Renal cortical epithelial cell (primary cell): ENCODE results near the gene ANO10. TPM values are rescaled to one million over a fixed set of nuclear protein-coding genes. Genes with fewer than 3 reads are reported as not detected.
A peak's percentile ranks its signal among the peaks of the same experiment; 100 is the strongest.
"Not testable (repeated sequence)": the region's sequence is repeated elsewhere in the genome, so short reads cannot be mapped to it uniquely, and the experiment has no call there.

ENCODE experiments used
- DNase-seq: peaks from one replicate; pipeline ENCODE4 v3.0.0-alpha.2; 2011; ENCODE audit warnings: low read depth
- total RNA-seq: library from RNA; depleted of rRNA; stranded (reverse); fragments of >200 nt; gene quantifications from 2 replicates; pipeline ENCODE4 v1.2.3, GENCODE V29; 2014

ANO10 gene
- total RNA-seq, 1 donor from 2014 or later, result 78.2 TPM

DNA sequence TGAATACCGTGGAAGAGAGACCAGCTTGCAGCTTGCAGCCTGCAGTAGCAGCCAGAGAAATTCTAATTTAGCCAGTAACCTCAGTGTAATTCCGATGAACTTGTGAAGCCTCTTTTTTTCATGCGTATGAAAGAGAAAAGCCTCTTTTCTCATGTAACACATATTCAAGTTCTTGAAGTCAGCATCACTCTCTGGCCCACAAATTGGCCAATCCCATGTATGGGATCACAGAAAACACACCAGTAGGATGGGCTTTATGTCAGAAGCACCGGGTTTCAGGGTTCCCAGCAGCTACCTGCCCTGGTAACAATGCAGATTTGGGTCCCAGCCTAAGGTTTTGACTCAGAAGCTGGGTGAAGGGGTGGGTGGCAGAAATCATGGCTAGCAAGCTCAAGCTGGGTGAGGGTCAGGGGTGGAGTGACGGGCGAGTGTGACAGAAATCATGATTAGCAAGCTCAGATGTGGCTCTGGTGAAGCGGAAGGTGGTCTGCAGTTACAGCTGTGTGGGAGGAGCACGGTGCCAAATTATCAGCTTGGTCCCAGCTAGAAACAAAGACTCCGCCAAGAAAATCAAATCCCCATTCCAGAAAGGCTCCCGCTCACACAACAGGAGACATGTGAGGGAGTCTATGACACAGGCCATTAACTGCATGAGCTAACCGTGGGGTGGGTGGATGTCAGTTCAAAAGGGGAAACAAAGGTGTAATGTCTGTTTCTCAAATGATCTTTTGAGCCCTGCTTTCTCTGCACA lies 248.8 kb downstream of the ANO10 start:
- peak; percentile 11 for DNase-seq

DNA sequence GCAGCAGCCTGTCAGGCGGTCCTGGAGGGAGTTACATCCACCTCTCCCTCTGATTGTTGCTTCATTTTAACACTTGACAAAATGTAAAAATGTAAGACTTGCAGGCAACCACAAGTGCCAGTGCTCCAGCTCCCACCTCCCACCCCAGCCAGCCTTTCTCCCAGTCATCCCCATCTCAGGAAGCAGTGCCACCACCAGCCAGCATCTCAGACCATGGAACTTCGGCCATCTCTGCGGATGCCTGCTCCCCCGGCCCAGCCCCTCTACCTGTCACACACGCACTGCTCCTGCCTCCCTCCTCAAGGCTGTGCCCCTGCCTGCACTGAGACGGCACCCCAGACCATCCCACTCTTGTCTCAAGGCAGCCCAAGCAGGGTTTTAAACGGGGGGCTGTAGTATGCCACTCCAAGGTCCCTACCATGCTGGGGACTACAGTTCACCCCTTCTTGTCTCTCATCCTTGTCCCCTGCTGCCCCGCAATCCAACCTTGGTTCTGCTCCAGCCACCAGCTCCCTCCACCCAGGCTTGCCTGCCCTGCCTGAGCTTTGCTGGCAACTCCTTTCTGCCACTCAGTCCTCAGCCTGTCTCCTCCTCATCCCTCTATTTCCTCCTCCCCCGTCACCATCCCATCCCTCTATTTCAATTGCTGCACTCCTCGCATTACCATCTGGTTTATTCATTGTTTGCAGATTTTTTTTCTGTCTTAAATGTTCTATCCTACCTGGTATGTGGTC lies 249.6 kb downstream of the ANO10 start:
- no peak for DNase-seq

DNA sequence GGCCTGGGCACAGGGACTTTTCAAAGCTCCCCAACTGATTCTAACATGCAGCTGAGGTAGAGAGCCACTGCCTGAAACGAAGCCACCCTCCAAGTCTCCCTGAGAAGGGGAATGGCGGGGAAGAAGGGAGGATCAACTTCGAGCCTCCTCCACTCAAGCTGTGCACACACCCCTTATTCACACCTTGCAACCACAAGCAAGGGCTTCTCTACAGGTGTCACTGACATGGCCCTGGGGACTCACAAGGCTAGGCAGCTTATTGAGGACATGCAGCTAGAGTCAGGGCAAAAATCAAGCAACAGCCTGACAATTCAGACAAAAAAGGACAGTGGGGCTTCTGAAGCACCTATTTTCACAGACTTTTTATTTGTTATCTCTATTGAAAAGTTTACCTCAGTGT lies 250.3 kb downstream of the ANO10 start:
- DNase-seq, result no peak

DNA sequence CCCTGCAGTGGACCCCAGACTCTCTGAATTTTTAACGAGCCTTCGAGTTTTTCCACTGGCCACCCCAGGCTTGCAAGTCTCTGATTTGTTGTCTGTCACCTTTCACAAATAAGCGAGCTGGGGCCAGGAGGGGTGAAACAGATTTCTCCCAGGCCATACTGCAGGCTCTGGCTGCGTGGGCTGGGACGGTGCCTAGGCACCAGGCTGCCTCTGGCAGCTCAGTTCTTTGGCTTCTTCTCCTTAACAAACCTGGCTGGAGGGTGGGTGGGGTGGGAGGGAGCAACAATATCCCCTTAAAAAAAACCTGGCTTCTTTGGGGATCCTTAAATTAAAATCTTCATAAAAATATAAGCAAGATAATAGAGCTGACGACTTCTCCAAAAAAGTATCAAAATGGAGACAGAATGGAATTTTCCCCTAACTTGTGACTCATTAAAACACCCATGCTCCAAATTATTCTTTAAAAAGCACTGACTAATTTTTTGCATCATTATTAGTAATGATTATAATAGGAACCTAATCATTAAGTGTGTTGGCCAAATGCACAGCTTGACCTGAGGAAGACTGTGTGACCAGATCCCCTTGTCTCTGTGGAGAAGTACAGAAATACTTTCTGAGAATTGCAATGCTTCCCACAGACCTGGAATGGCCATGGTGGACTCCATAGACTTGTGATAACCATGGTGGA lies 251.4 kb downstream of the ANO10 start:
- no peak for DNase-seq

- DNase-seq, result no peak
Measured at GRCh38 chr3:43369404-43370292, 252.2 kb downstream of the ANO10 start.

GRCh38 chr3:43366885-43367284 lies 254.9 kb downstream of the ANO10 start:
- DNase-seq, result no peak

GRCh38 chr3:43366481-43366880 lies 255.3 kb downstream of the ANO10 start:
- no peak for DNase-seq

DNA sequence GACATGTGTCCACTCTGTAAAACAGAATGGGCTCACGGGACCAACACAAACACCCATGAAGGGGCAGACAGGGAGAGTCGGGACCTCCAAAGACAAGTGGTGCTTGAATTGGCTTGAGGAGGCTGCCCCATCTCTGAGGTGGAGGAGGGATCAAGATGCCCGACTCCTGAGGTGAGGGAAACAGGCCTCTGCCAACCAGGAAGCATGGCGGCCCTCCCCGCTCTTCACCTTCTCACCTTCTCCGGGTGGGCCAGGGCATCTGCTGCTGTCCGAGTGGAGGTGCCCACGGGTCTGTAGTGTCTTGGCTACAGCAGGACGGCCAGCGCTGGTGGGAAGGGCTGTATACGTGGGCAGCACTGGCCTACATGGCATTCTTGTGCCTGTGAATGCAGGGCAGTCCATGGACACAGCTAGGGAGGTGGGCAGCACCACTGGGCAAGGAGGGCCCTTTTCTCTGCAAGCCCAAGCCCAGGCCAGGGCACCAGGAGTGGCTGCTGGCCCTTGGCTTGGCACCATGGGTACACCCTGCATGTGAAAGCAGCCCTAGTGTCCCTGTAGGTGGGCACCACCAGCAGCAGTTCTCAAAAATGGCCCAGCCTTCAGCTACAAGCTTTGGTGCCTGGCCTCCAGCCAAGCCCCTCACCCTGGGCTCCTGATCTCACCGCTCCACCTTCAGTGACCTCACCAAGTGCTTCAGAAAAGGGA lies 256.1 kb downstream of the ANO10 start:
- DNase-seq, result no peak

DNA sequence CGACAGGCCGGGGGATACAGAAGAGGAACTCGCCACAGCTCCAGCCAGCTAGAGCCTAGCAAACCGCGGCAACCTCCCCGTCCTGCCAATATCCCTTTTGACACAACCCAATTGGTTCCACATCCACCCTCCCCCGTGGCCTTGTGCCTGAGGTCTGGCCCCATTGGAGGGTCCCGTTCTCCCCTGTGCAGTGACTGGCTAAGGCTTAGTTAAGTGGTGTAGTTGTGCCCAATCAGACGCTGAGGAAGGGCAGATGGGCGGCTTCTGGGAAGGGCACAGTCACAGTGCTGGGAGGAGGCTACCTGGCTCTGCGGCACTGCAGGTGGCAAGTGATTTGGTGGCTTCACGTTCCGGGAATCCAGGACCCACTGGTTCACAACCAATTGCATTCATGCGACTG lies 256.9 kb downstream of the ANO10 start:
- DNase-seq, result no peak

DNA sequence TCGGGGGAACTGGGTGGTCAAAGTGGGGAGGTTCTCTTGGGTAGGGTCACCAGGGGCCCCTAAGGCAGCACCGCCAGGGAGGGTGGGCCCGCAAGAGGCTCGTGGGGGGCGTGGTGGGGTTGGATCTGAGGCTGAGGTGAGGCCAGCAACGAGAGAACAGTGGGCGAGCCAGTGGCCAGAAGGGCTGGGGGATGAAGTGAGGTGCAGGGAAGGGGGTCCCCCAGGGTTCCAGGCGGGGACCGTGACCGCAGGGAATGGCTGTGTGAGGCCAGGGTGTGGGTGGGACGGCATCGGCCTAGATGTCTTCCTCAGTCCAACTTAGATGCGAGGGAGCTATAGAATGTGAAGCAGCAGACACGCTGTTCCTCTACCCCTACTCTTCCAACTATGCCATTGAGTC lies 257.3 kb downstream of the ANO10 start:
- no peak for DNase-seq

DNA sequence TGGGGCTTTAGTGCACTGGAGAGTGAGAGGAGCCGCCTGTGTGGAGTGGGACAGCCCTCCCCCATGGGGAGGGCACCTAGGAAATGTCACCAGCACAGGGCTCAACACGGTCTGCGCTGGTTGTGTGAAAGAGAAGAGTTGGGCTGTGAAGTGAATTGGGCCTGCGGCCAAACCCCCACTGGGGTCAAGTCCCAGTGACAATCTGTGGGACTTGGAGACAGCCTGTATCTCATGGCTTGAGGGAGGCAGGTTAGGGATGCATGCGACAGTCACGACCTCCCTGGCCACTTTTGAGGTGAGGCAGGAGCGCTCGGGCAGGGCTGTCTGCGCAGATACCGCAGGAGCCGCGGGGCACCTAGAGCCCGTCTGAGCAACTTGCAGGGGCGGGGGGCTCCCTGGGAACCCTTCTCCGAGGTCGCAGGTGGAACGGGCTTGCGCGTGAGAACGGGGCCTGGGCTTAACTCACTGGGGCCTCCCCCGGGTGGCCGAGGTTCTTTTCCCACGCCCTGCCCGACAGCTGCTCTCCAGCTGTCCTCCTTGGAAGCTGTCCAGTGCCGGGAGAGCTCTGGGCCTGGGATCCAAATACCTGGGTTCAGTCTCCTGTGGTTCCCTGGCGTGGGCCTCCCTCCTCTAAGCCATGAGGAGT lies 258.1 kb downstream of the ANO10 start:
- DNase-seq, result no peak

DNA sequence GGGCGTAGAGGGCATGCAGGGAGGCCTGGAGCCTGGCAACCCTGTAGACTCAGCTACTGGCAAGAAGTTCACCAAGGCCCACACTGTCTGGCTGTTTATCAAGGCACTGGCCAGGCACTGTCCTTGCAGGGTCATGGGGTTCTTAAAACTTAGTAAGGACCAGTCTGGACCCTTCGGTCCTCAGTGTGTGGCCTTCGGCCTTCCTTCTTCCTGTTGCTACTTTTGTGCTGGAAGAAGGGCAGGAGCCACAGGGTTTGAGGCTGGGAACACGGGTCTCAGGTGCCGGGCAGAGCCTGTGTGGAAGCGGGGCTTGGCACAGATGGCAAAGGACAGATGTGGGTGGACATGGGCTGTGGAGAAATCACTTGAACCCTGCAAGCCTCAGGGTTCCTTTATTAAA lies 258.9 kb downstream of the ANO10 start:
- DNase-seq, result no peak

DNA sequence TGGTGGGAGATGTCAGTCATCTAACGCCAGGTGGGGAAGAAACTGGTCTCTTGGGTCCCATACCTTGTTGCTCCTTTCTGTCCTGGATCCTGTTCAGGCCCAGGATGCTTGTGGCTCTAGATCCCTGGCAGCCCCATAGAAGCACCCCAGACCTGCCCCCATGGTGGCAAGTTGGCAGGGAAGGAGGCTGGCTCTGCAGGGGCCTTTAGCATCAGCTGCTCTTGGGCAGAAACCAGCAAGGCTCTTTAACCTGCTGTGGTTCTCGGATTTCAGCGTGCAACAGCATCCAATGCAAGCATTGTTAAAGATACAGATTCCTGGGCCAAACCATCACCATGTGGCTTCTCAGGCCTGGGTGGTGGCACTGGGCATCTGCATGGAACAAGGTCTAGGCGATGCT lies 259.6 kb downstream of the ANO10 start:
- DNase-seq, result no peak

DNA sequence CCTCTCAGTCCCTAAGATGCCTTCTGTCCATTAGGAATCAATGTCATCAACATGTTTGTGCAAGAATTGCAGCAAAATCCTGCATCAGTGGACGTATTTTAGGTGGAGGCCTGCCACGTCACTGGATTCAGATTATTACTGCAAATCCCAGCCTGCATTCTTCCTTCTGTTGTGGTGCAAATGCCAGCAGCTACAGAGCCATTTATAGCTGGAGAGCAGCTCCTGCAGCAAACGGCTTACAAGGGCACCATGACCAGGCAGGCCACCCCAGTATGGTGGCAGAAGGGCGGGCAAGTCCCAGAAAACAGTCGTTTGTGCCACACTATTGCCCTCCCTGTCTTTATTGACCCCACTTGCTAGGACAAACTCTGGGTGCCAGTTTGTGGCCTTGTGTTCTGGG lies 260.7 kb downstream of the ANO10 start:
- no peak for DNase-seq

GRCh38 chr3:43356033-43356432 lies 265.8 kb downstream of the ANO10 start:
- DNase-seq, result not testable (repeated sequence)

- peak; percentile 13 for DNase-seq
Measured at GRCh38 chr3:43353923-43354670, 267.7 kb downstream of the ANO10 start.

DNA sequence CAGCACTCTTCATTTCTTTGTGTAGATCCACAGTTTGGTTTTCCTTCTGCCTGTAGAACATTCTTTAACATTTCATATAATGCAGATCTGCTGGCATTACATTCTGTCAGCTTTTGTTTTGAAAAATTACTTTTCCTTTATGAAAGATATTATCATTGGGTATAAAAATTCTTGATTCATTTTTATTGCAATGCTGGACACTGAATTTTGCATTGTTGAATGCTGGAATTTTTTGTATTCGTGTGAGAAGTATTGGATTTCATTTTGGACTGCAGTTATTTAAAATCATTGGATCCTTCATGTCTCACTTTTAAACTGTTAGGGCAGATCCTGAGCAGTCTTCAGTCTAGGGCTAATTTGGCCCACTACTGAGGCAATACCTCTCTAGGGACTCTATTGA lies 268.4 kb downstream of the ANO10 start:
- no peak for DNase-seq

GRCh38 chr3:43349716-43350115 lies 272.1 kb downstream of the ANO10 start:
- no peak for DNase-seq

GRCh38 chr3:43348852-43349574 lies 272.8 kb downstream of the ANO10 start:
- no peak for DNase-seq
